ENCODE measurements around the gene SUMO3. TPM values are rescaled to one million over a fixed set of nuclear protein-coding genes. Genes with fewer than 3 reads are reported as not detected.

SUMO3 gene
- polyA plus RNA-seq, 1 donor (not counting 4 experiments of a cell fraction or from before 2014, with no cell fraction given), result 115 TPM

DNA sequence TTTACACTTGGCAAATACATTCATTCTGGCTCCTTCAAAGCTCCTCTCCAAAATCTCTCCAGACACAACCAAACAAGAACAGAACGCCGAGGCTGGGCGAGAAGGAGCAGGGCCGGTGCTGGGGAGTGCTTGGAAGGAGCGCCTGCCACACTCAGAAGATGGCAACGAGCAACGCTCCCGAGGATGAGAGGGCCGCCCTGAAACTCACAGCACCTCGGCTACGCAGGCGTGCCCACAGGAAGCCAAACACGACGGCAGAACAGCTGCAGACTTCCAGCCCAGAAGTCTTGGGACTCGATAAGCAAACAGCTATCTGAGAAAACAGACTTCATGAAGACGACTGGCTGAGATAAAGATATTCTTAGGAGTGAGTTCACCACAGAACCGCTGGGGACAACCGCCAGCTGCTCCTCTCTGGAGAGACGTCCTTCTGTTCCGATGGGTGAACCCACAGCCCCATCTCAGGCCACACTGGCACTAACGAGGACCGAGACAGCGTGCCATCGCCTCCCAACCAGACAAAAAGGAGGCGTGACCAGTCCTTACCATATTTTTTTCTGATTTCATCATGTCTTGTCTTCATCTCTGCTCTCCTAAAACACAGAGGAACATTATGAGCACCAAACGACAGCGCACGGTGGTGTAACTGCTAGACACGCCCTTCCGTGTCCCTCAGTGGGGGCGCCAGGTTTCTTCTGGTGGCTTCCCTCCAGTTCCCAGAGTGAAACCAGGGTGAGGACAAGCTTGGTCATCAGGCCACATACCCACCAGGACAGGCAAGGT lies 37.0 kb upstream of the SUMO3 start:
- H4K20me1 ChIP-seq (ENCODE audit: control insufficient read depth, extremely low read depth, insufficient read depth, low read length), result peaks cover 7% of the 10 kb centered on the region
- no peaks in the 10 kb centered on the region for H3K9me3 ChIP-seq (ENCODE audit: control insufficient read depth, low read depth, low read length)
- dilution Hi-C loops (cut with MboI; ENCODE audit: extremely low pct_ligation_motif_present, low sequenced_read_pairs), result no loop called here
- no peak overlapping the region for H2AFZ ChIP-seq (ENCODE audit: control insufficient read depth, low read length)
- DNase-seq (ENCODE audit: low read depth, low spot score) (no peak), FAIRE-seq (no peak)
- peaks cover 33% of the 10 kb centered on the region for H3K79me2 ChIP-seq (ENCODE audit: control insufficient read depth, insufficient read depth, low read length)
- H3K36me3 ChIP-seq (ENCODE audit: control insufficient read depth in 2 of 2, extremely low read depth in 1 of 2, insufficient read depth in 2 of 2, low read length in 2 of 2), result peaks cover 36 to 48% of the 10 kb centered on the region in 2 experiments
- H3K4me2 ChIP-seq (ENCODE audit: control insufficient read depth, extremely low read depth, insufficient read depth, low read depth, low read length), result no peak overlapping the region
- no peak for TF ChIP-seq EZH2 (IDR thresholded peaks at IDR 0.05; ENCODE audit: low read length)
- no peaks in the 10 kb centered on the region for H3K27me3 ChIP-seq (ENCODE audit: control insufficient read depth, extremely low read depth, insufficient read depth, low read length)
- H3K9ac ChIP-seq (ENCODE audit: control insufficient read depth, extremely low read depth, insufficient read depth, low read length), result no peak overlapping the region
- H3K4me1 ChIP-seq (ENCODE audit: control insufficient read depth, extremely low read depth, insufficient read depth, low read length), result peaks cover 15% of the 10 kb centered on the region
- H3K9me1 ChIP-seq (ENCODE audit: control insufficient read depth, extremely low read depth, insufficient read depth, low read length), result peaks cover 6% of the 10 kb centered on the region
- no peak overlapping the region for H3K4me3 ChIP-seq (ENCODE audit: control insufficient read depth in 2 of 3, extremely low read depth in 1 of 3, insufficient read depth in 2 of 3, low read depth in 1 of 3, low read length in 3 of 3)
- H3K27ac ChIP-seq (ENCODE audit: control insufficient read depth, insufficient read depth, low read length), result no peak overlapping the region

DNA sequence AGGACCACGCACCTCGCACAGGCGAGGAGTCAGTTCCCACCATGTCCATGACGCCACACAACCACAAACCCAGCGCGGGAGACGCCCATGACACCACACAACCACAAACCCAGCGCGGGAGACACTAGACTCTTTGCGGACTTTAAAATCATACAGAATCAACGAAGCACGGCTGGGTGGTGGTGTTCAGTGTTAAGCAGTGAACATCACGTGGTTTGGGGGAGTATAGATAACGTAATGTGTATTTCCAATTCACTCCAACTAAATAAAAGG lies 36.5 kb upstream of the SUMO3 start:
- FAIRE-seq (no peak), DNase-seq (ENCODE audit: low read depth, low spot score) (no peak)
- TF ChIP-seq, protein P1, sequence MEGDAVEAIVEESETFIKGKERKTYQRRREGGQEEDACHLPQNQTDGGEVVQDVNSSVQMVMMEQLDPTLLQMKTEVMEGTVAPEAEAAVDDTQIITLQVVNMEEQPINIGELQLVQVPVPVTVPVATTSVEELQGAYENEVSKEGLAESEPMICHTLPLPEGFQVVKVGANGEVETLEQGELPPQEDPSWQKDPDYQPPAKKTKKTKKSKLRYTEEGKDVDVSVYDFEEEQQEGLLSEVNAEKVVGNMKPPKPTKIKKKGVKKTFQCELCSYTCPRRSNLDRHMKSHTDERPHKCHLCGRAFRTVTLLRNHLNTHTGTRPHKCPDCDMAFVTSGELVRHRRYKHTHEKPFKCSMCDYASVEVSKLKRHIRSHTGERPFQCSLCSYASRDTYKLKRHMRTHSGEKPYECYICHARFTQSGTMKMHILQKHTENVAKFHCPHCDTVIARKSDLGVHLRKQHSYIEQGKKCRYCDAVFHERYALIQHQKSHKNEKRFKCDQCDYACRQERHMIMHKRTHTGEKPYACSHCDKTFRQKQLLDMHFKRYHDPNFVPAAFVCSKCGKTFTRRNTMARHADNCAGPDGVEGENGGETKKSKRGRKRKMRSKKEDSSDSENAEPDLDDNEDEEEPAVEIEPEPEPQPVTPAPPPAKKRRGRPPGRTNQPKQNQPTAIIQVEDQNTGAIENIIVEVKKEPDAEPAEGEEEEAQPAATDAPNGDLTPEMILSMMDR (optimal IDR thresholded peaks at IDR 0.05 in 1 of 3, IDR thresholded peaks at IDR 0.05 in 1 of 3, conservative IDR thresholded peaks at IDR 0.05 in 1 of 3; ENCODE audit: extremely low read depth in 1 of 3, insufficient read depth in 2 of 3, low read length in 3 of 3), result no peak
- no peak for TF ChIP-seq EZH2 (IDR thresholded peaks at IDR 0.05; ENCODE audit: low read length)
- H3K9ac ChIP-seq (ENCODE audit: control insufficient read depth, extremely low read depth, insufficient read depth, low read length), result no peak overlapping the region
- H3K9me3 ChIP-seq (ENCODE audit: control insufficient read depth, low read depth, low read length), result no peaks in the 10 kb centered on the region
- no peak overlapping the region for H3K4me2 ChIP-seq (ENCODE audit: control insufficient read depth, extremely low read depth, insufficient read depth, low read depth, low read length)
- dilution Hi-C loops (cut with MboI; ENCODE audit: extremely low pct_ligation_motif_present, low sequenced_read_pairs), result no loop called here
- H3K36me3 ChIP-seq (ENCODE audit: control insufficient read depth in 2 of 2, extremely low read depth in 1 of 2, insufficient read depth in 2 of 2, low read length in 2 of 2), result peaks cover 36 to 49% of the 10 kb centered on the region in 2 experiments
- peaks cover 30% of the 10 kb centered on the region for H3K79me2 ChIP-seq (ENCODE audit: control insufficient read depth, insufficient read depth, low read length)
- H4K20me1 ChIP-seq (ENCODE audit: control insufficient read depth, extremely low read depth, insufficient read depth, low read length), result peaks cover 3% of the 10 kb centered on the region
- H3K4me3 ChIP-seq (ENCODE audit: control insufficient read depth in 2 of 3, extremely low read depth in 1 of 3, insufficient read depth in 2 of 3, low read depth in 1 of 3, low read length in 3 of 3), result no peak overlapping the region
- peaks cover 3% of the 10 kb centered on the region for H3K9me1 ChIP-seq (ENCODE audit: control insufficient read depth, extremely low read depth, insufficient read depth, low read length)
- peaks cover 12% of the 10 kb centered on the region for H3K4me1 ChIP-seq (ENCODE audit: control insufficient read depth, extremely low read depth, insufficient read depth, low read length)
- H3K27me3 ChIP-seq (ENCODE audit: control insufficient read depth, extremely low read depth, insufficient read depth, low read length), result no peaks in the 10 kb centered on the region
- no peak overlapping the region for H3K27ac ChIP-seq (ENCODE audit: control insufficient read depth, insufficient read depth, low read length)
- no peak overlapping the region for H2AFZ ChIP-seq (ENCODE audit: control insufficient read depth, low read length)
